OCI-LY3 (cell line): ENCODE results near the gene HOXA3.
A peak's percentile ranks its signal among the peaks of the same experiment; 100 is the strongest.

ENCODE experiments used
- H2AFZ ChIP-seq: fragments of 200-600, 300-600 bp; shearing (Covaris generic); 2 replicates; pipeline ENCODE4 v1.6.0; 2014; ENCODE audit warnings: antibody characterized with exemption, low read depth, low read length
- H3K27ac ChIP-seq: fragments of 200-600, 300-600 bp; sonication (generic); 2 replicates; pipeline ENCODE4 v1.5.1; 2014; ENCODE audit warnings: mild to moderate bottlenecking, low read length, moderate library complexity, mixed read lengths
- H3K27me3 ChIP-seq: fragments of 200-600, 300-600 bp; sonication (generic); 2 replicates; pipeline ENCODE4 v1.6.1; 2014; ENCODE audit warnings: low read depth, low read length, mixed read lengths
- H3K36me3 ChIP-seq: fragments of 200-600, 300-600 bp; sonication (generic); replicated peaks from 2 replicates; pipeline ENCODE3; 2014; ENCODE audit warnings: low read depth, low read length, mixed read lengths
- H3K4me1 ChIP-seq: fragments of 300-600, 200-600 bp; sonication (generic); 2 replicates; pipeline ENCODE4 v1.6.1; 2014; ENCODE audit warnings: low read length, mixed read lengths
- H3K4me2 ChIP-seq: fragments of 200-600, 300-600 bp; sonication (generic); 2 replicates; pipeline ENCODE4 v1.6.1; 2014; ENCODE audit warnings: low read length, mixed read lengths
- H3K4me3 ChIP-seq: fragments of 300-600, 200-600 bp; sonication (generic); 2 replicates; pipeline ENCODE4 v1.5.1; 2014; ENCODE audit warnings: antibody characterized with exemption, mild to moderate bottlenecking, low read length, moderate library complexity
- H3K79me2 ChIP-seq: fragments of 300-600, 200-600 bp; shearing (Covaris generic); 2 replicates; pipeline ENCODE4 v1.6.1; 2014; ENCODE audit warnings: mild to moderate bottlenecking, low read length, mixed read lengths
- H3K9ac ChIP-seq: fragments of 300-600, 200-600 bp; shearing (Covaris generic); 2 replicates; pipeline ENCODE4 v1.6.0; 2014; ENCODE audit warnings: mild to moderate bottlenecking, low read length, moderate library complexity
- H3K9me3 ChIP-seq: fragments of 200-600, 300-600 bp; shearing (Covaris generic); 2 replicates; pipeline ENCODE4 v1.6.1; 2014; ENCODE audit warnings: low read length, mixed read lengths; ENCODE audit not compliant: insufficient read depth
- H4K20me1 ChIP-seq: fragments of 200-600, 300-600 bp; sonication (generic); 2 replicates; pipeline ENCODE4 v1.6.1; 2016; ENCODE audit warnings: low read length, mixed read lengths; ENCODE audit not compliant: insufficient read depth
- CTCF ChIP-seq: fragments of 200-600, 300-600 bp; sonication (generic); IDR thresholded peaks from 2 replicates; pipeline ENCODE4 v1.5.1; 2014; ENCODE audit warnings: antibody characterized with exemption, low read length, low read depth
- EZH2phosphoT487 ChIP-seq: fragments of 200-600 bp; shearing (Covaris generic); IDR thresholded peaks from 2 replicates; pipeline ENCODE4 v1.6.1; 2018; ENCODE audit warnings: antibody characterized with exemption, mixed run types, low read depth

Gene HOXA3

GRCh38 chr7:27159266-27160144 lies 7.1 kb upstream of the HOXA3 start:
- Histone ChIP-seq H3K4me3 (peak overlapping the region; percentile 99), H3K4me2 (peak overlapping the region; percentile 96), H3K79me2 (no peaks in the 10 kb centered on the region), H4K20me1 (no peaks in the 10 kb centered on the region), H3K36me3 (no peaks in the 10 kb centered on the region), H2AFZ (no peak overlapping the region), H3K9ac (peak overlapping the region; percentile 82; the same call in 1 of the 2 replicates), H3K27me3 (no peaks in the 10 kb centered on the region), H3K4me1 (0 out of 2 replicates have a peak, but pooled peaks cover 5% of the 10 kb centered on the region), H3K27ac (no peak overlapping the region), H3K9me3 (no peaks in the 10 kb centered on the region)
- no peak for TF ChIP-seq CTCF
- TF ChIP-seq EZH2phosphoT487, result no peak

- Histone ChIP-seq H3K9me3 (no peaks in the 10 kb centered on the region), H3K4me2 (no peak overlapping the region), H3K4me1 (0 out of 2 replicates have a peak, but pooled peaks cover 5% of the 10 kb centered on the region), H3K27me3 (no peaks in the 10 kb centered on the region), H3K79me2 (no peaks in the 10 kb centered on the region), H2AFZ (no peak overlapping the region), H3K4me3 (no peak overlapping the region), H3K9ac (no peak overlapping the region), H3K27ac (no peak overlapping the region), H3K36me3 (no peaks in the 10 kb centered on the region), H4K20me1 (no peaks in the 10 kb centered on the region)
- TF ChIP-seq EZH2phosphoT487, result no peak
- TF ChIP-seq CTCF, result no peak
Measured at GRCh38 chr7:27158436-27159265, 6.3 kb upstream of the HOXA3 start.

GRCh38 chr7:27157702-27158431 lies 5.5 kb upstream of the HOXA3 start:
- H3K36me3 ChIP-seq, result no peaks in the 10 kb centered on the region
- H3K9me3 ChIP-seq, result no peaks in the 10 kb centered on the region
- no peak overlapping the region for H2AFZ ChIP-seq
- TF ChIP-seq CTCF (no peak), EZH2phosphoT487 (no peak)
- H4K20me1 ChIP-seq, result no peaks in the 10 kb centered on the region
- no peaks in the 10 kb centered on the region for H3K27me3 ChIP-seq
- H3K79me2 ChIP-seq, result no peaks in the 10 kb centered on the region
- no peak overlapping the region for H3K4me2 ChIP-seq
- no peak overlapping the region for H3K4me3 ChIP-seq
- H3K9ac ChIP-seq, result no peak overlapping the region
- 0 out of 2 replicates have a peak, but pooled peaks cover 5% of the 10 kb centered on the region for H3K4me1 ChIP-seq
- H3K27ac ChIP-seq, result no peak overlapping the region
